Lower leg skin (tissue), 3 donors: Measurements from ENCODE around the gene POU2AF1.

ENCODE experiments used
- POLR2A ChIP-seq, 2 donors: fragments of 450-650 bp; IDR thresholded peaks; one replicate each; pipeline ENCODE4 v1.6.1; 2016 to 2017; ENCODE audit warnings: antibody characterized with exemption in 2 of 2, mild to moderate bottlenecking in 1 of 2, moderate library complexity in 1 of 2
- TF ChIP-seq, protein P1 (sequence below), 3 donors: fragments of 450-650 bp; IDR thresholded peaks; one replicate each; pipeline ENCODE4 v1.5.1; 2016; ENCODE audit warnings: antibody characterized with exemption in 3 of 3, mild to moderate bottlenecking in 3 of 3, moderate library complexity in 2 of 3

DNA sequence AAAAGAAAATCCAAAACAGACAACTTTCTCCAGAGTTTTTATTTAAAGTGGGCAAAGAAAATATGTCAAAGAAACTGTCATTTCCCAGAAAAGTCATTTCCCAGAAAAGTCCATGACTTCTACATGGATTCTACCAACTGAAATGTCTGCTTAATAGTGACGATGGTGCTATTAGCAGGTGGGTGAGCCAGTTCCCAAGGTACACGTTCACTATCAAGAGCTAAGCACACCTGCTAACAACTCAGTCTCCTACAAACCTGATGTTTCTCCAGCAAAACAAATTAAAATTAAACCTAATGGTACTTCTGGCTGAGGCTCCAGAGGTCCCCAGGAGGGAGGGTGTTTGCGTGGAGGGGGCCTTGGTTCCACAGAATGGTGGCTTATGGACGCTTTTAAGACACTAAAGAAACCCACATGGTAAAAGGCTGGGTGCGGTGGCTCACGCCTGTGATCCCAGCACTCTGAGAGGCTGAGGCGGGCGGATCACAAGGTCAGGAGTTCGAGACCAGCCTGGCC is 26.8 kb downstream of the POU2AF1 start:
- TF ChIP-seq, protein P1, sequence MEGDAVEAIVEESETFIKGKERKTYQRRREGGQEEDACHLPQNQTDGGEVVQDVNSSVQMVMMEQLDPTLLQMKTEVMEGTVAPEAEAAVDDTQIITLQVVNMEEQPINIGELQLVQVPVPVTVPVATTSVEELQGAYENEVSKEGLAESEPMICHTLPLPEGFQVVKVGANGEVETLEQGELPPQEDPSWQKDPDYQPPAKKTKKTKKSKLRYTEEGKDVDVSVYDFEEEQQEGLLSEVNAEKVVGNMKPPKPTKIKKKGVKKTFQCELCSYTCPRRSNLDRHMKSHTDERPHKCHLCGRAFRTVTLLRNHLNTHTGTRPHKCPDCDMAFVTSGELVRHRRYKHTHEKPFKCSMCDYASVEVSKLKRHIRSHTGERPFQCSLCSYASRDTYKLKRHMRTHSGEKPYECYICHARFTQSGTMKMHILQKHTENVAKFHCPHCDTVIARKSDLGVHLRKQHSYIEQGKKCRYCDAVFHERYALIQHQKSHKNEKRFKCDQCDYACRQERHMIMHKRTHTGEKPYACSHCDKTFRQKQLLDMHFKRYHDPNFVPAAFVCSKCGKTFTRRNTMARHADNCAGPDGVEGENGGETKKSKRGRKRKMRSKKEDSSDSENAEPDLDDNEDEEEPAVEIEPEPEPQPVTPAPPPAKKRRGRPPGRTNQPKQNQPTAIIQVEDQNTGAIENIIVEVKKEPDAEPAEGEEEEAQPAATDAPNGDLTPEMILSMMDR (IDR thresholded peaks at IDR 0.05): no peak
- no peak for TF ChIP-seq POLR2A (IDR thresholded peaks at IDR 0.05)
